A673 (cell line): ENCODE measurements around the gene BACE2. TPM values are rescaled to one million over a fixed set of nuclear protein-coding genes. Genes with fewer than 3 reads are reported as not detected.

Source experiments
- BruUV-seq: library from RNA; stranded (reverse); fragments of 400-500 nt; replicated peaks from 2 replicates; lab custom pipeline; 2021; lab: Mats Ljungman, UMichigan
- CTCF ChIA-PET: fragments of 300-600 bp; sonication (Branson Sonifier 250); formaldehyde crosslinking; loops from one replicate; lab custom pipeline; 2022; ENCODE audit warnings: antibody characterized with exemption; lab: Charles Lee
- POLR2A ChIA-PET: fragments of 300-600 bp; sonication (Branson Sonifier 250); formaldehyde crosslinking; loops from one replicate; lab custom pipeline; 2022; ENCODE audit warnings: antibody characterized with exemption; ENCODE audit not compliant: low non-redundant PET; lab: Charles Lee
- DNase-seq: peaks from one replicate; pipeline ENCODE4 v3.0.0-alpha.2; 2015; ENCODE audit warnings: low spot score
- H3K27ac ChIP-seq: fragments of 200-600 bp; sonication (generic); 2 replicates; pipeline ENCODE4 v1.5.1; 2016; ENCODE audit warnings: mixed run types, low read depth, mild to moderate bottlenecking, mixed read lengths, antibody characterized with exemption, low read length; ENCODE audit not compliant: poor library complexity, severe bottlenecking
- H3K27me3 ChIP-seq: fragments of 200-600 bp; sonication (generic); replicated peaks from 2 replicates; pipeline ENCODE4 v1.6.1; 2017; ENCODE audit warnings: mixed run types, low read depth, mild to moderate bottlenecking, mixed read lengths, antibody characterized with exemption, low read length; ENCODE audit not compliant: insufficient read depth, poor library complexity
- H3K36me3 ChIP-seq: fragments of 200-600 bp; sonication (generic); 2 replicates; pipeline ENCODE4 v1.6.1; 2016; ENCODE audit warnings: mixed run types, mild to moderate bottlenecking, mixed read lengths, antibody characterized with exemption, low read length; ENCODE audit not compliant: insufficient read depth, poor library complexity, severe bottlenecking
- H3K4me1 ChIP-seq: fragments of 200-600 bp; sonication (generic); 2 replicates; pipeline ENCODE4 v1.6.1; 2017; ENCODE audit warnings: mixed run types, mild to moderate bottlenecking, mixed read lengths, antibody characterized with exemption, low read length; ENCODE audit not compliant: insufficient read depth, poor library complexity, severe bottlenecking
- H3K4me3 ChIP-seq: fragments of 200-600 bp; sonication (generic); 2 replicates; pipeline ENCODE4 v1.5.1; 2016; ENCODE audit warnings: low read depth, mixed run types, mild to moderate bottlenecking, mixed read lengths, low read length; ENCODE audit not compliant: poor library complexity, severe bottlenecking
- H3K9me3 ChIP-seq: fragments of 200-600 bp; sonication (generic); 2 replicates; pipeline ENCODE4 v1.6.1; 2016; ENCODE audit warnings: mixed run types, low read depth, mild to moderate bottlenecking, mixed read lengths, antibody characterized with exemption, low read length; ENCODE audit not compliant: poor library complexity, severe bottlenecking
- EZH2 ChIP-seq: fragments of 200-600 bp; sonication (generic); IDR thresholded peaks from 2 replicates; pipeline ENCODE4 v1.6.1; 2017; ENCODE audit warnings: borderline replicate concordance, low read depth, mild to moderate bottlenecking, mixed read lengths, antibody characterized with exemption, low read length; ENCODE audit not compliant: poor library complexity, severe bottlenecking
- intact Hi-C: fragments of 100-400 bp; cut with micrococcal nuclease; formaldehyde crosslinking; loops from one replicate; pipeline ENCODE4 v1.10.0; 2022; ENCODE audit not compliant: unreplicated experiment
- total RNA-seq: library from RNA; stranded (reverse); gene quantifications from 2 replicates; pipeline ENCODE4 v1.2.3, GENCODE V29; 2021
- TF ChIP-seq, protein P1 (sequence below): fragments of 300-800, 200-600 bp; sonication (generic); conservative IDR thresholded peaks from 2 replicates; pipeline ENCODE4 v1.5.1; 2017; ENCODE audit warnings: low read depth, mild to moderate bottlenecking, antibody characterized with exemption, low read length, moderate library complexity, mixed read lengths

Gene BACE2
- total RNA-seq, 1 experiment from 2014 or later = 6.9 TPM

DNA sequence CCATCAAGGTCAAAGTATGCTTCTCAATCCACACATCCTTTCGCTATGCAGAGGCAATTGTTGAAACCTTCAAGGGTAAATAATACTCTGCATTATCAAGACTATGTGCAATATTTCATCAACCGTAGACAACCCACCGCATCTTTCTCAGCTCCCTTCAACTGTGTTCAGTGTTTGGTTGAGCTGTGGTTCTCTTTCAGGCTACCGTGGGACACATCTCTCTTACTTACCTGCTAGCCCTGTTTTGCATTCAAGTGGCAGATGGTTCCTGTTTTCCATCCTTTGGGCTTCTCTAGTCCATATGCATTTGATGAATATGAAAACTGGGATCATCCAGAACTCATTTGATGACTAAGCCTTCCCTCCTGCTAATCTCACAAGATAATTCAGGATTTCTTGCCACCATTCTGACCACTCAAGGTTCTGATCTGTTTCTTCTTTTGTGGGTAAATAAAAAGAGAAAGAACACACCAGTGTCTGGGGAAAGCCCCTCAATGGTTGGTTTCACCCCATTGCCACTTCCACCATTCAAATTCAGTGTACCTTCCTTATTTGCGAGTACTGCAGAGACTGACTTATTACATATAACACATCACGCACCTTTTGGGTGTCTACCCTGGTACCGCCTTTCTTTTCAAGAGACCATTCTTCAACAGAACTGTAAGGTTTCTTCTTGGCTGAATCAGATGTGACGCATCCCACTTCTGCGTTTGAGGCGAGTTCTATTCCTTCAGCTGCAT is 61.7 kb downstream of the BACE2 start:
- intact Hi-C loops = no loop called here
- no peak overlapping the region for H3K4me3 ChIP-seq
- CTCF ChIA-PET = no interaction called here

DNA sequence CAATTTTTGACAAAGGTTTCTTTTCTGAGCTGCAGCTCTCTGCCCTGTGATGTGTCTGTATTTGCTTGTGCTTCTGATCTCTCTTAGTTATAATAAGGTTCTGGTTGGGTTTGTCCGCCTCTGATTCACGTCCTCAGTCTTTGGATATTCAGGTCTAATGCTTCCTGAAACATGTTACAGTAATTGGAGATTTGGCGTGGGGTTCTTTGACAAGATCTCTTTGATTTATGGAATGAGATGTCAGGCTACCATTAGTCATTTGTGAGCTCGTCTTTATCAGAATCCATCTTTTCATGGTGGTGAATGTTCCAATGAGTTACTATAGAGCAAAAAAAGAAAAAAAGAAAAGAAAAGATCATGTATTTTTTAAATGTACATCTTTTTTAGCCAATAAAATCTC is 62.5 kb downstream of the BACE2 start:
- POLR2A ChIA-PET = no interaction called here
- TF ChIP-seq, protein P1, sequence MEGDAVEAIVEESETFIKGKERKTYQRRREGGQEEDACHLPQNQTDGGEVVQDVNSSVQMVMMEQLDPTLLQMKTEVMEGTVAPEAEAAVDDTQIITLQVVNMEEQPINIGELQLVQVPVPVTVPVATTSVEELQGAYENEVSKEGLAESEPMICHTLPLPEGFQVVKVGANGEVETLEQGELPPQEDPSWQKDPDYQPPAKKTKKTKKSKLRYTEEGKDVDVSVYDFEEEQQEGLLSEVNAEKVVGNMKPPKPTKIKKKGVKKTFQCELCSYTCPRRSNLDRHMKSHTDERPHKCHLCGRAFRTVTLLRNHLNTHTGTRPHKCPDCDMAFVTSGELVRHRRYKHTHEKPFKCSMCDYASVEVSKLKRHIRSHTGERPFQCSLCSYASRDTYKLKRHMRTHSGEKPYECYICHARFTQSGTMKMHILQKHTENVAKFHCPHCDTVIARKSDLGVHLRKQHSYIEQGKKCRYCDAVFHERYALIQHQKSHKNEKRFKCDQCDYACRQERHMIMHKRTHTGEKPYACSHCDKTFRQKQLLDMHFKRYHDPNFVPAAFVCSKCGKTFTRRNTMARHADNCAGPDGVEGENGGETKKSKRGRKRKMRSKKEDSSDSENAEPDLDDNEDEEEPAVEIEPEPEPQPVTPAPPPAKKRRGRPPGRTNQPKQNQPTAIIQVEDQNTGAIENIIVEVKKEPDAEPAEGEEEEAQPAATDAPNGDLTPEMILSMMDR = no peak
- no peak for TF ChIP-seq EZH2

More for the DNA sequence above, 61.7 kb downstream of the BACE2 start:
- H3K9me3 ChIP-seq = no peaks in the 10 kb centered on the region
- no peak for DNase-seq
- BruUV-seq = no TSS peak
- no peaks in the 10 kb centered on the region for H3K4me1 ChIP-seq
- H3K36me3 ChIP-seq = no peaks in the 10 kb centered on the region
- H3K27ac ChIP-seq = no peak overlapping the region
- TF ChIP-seq EZH2 = no peak
- TF ChIP-seq, protein P1 = no peak
- POLR2A ChIA-PET = no interaction called here
- no peaks in the 10 kb centered on the region for H3K27me3 ChIP-seq

DNA sequence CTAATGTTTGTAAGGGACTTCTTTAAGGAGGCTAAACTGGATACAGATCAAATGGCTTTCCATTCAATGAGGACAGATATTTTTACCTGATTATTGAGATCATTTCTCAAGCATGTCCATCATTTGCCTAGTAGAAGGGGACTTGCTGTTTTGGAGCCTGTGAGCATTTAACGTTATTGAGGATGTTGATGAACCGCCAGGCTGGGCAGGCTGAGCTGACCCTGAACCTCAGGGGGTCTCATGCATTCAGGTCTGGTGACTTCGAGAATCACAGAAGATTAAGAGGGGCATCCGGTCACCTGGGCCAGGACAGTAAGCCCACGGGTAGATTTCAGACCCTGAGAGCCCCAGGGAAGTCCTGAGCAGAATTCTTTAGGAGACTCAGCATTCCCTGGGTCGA is 63.1 kb downstream of the BACE2 start:
- BruUV-seq = no TSS peak
- DNase-seq = no peak
- no peak for TF ChIP-seq EZH2
- TF ChIP-seq, protein P1 = no peak
- ChIA-PET CTCF (no interaction called here), POLR2A (no interaction called here)
- no peaks in the 10 kb centered on the region for H3K9me3 ChIP-seq
- intact Hi-C loops = no loop called here
- no peaks in the 10 kb centered on the region for H3K36me3 ChIP-seq
- H3K4me1 ChIP-seq = no peaks in the 10 kb centered on the region
- no peaks in the 10 kb centered on the region for H3K27me3 ChIP-seq
- no peak overlapping the region for H3K27ac ChIP-seq
- H3K4me3 ChIP-seq = no peak overlapping the region

More for the DNA sequence above, 62.5 kb downstream of the BACE2 start:
- Histone ChIP-seq H3K4me3 (no peak overlapping the region), H3K36me3 (no peaks in the 10 kb centered on the region), H3K9me3 (no peaks in the 10 kb centered on the region), H3K4me1 (no peaks in the 10 kb centered on the region), H3K27me3 (no peaks in the 10 kb centered on the region), H3K27ac (no peak overlapping the region)
- DNase-seq = no peak
- CTCF ChIA-PET = no interaction called here
- BruUV-seq = no TSS peak
- intact Hi-C loops = no loop called here
